ENCODE results near the gene PPP2R2B. TPM values are rescaled to one million over a fixed set of nuclear protein-coding genes. Genes with fewer than 3 reads are reported as not detected.

The PPP2R2B gene
- total and polyA plus RNA-seq, 2 of the 4 experiments (the other 2 are of a cell fraction), result not detected

DNA sequence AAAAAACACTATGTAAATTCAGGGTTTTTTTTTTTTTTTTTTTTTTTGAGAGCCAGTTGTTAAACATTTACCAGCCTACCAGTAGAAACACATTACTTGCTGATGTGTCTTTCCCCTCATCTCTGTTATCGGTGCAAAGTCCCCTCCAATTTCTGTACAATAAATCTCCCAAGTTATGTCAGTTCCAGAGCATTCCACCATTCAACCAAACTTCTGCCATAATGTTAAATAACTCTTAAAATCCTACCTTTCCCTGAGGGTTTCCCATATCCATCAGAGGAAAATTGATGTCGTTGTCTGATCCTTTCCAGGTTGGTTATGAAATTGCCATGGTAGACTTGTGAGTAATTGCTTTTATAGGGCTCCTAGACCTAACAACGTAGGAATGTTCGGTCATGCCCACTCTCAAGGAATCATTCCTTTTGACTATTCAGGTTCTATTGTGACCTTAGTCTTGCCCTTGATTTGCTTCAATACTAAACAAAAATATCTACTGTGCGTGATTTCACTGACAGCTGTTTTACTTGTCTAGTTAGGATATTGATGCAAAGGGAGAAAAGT lies 5.6 kb upstream of the PPP2R2B start:
- TF ChIP-seq RCOR1 (IDR thresholded peaks at IDR 0.05; ENCODE audit: insufficient replicate concordance, low read length) (no peak), RFX5 (IDR thresholded peaks at IDR 0.05; ENCODE audit: low read depth, low read length) (no peak), POLR2A (IDR thresholded peaks at IDR 0.05; ENCODE audit: low read depth, low read length) (no peak), MAFK (IDR thresholded peaks at IDR 0.05; ENCODE audit: low read depth, low read length) (no peak), RAD21 (IDR thresholded peaks at IDR 0.05; ENCODE audit: low read length) (no peak), MXI1 (IDR thresholded peaks at IDR 0.05; ENCODE audit: borderline replicate concordance, low read depth, low read length) (no peak), MAZ (IDR thresholded peaks at IDR 0.05; ENCODE audit: borderline replicate concordance, low read depth, low read length) (no peak), ELK1 (IDR thresholded peaks at IDR 0.05; ENCODE audit: borderline replicate concordance, low read depth, low read length) (no peak), BHLHE40 (IDR thresholded peaks at IDR 0.05; ENCODE audit: low read depth, low read length) (no peak), CEBPB (IDR thresholded peaks at IDR 0.05; ENCODE audit: low read depth, low read length) (no peak), FOS (IDR thresholded peaks at IDR 0.05; ENCODE audit: low read depth, low read length) (no peak)
- TF ChIP-seq, protein P1, sequence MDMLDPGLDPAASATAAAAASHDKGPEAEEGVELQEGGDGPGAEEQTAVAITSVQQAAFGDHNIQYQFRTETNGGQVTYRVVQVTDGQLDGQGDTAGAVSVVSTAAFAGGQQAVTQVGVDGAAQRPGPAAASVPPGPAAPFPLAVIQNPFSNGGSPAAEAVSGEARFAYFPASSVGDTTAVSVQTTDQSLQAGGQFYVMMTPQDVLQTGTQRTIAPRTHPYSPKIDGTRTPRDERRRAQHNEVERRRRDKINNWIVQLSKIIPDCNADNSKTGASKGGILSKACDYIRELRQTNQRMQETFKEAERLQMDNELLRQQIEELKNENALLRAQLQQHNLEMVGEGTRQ (IDR thresholded peaks at IDR 0.05; ENCODE audit: low read depth, low read length), result no peak
- TF ChIP-seq, protein P2, sequence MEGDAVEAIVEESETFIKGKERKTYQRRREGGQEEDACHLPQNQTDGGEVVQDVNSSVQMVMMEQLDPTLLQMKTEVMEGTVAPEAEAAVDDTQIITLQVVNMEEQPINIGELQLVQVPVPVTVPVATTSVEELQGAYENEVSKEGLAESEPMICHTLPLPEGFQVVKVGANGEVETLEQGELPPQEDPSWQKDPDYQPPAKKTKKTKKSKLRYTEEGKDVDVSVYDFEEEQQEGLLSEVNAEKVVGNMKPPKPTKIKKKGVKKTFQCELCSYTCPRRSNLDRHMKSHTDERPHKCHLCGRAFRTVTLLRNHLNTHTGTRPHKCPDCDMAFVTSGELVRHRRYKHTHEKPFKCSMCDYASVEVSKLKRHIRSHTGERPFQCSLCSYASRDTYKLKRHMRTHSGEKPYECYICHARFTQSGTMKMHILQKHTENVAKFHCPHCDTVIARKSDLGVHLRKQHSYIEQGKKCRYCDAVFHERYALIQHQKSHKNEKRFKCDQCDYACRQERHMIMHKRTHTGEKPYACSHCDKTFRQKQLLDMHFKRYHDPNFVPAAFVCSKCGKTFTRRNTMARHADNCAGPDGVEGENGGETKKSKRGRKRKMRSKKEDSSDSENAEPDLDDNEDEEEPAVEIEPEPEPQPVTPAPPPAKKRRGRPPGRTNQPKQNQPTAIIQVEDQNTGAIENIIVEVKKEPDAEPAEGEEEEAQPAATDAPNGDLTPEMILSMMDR (conservative IDR thresholded peaks at IDR 0.05; ENCODE audit: low read depth, low read length), result no peak
- Histone ChIP-seq H4K8ac (ENCODE audit: low read depth in 2 of 2, low read length in 2 of 2) (no peak overlapping the region), H3K9ac (ENCODE audit: low read depth, low read length) (no peak overlapping the region), H3K9me3 (ENCODE audit: control insufficient read depth, insufficient read depth, low read length) (no peaks in the 10 kb centered on the region), H3K4ac (ENCODE audit: low read depth, low read length) (no peak overlapping the region), H3K4me3 (ENCODE audit: insufficient read depth, low read depth, low read length) (no peak overlapping the region), H3K27ac (ENCODE audit: insufficient read depth, low read length) (no peak overlapping the region), H3K36me3 (ENCODE audit: control insufficient read depth, insufficient read depth, low read length) (no peaks in the 10 kb centered on the region), H3K79me1 (ENCODE audit: low read depth in 1 of 2, low read length in 2 of 2) (no peaks in the 10 kb centered on the region), H4K91ac (ENCODE audit: insufficient read depth, low read depth, low read length) (no peak overlapping the region), H2BK15ac (ENCODE audit: low read depth, low read length) (no peak overlapping the region), H2BK5ac (ENCODE audit: low read depth, low read length, poor library complexity, severe bottlenecking) (no peak overlapping the region), H3K23ac (ENCODE audit: low read depth, low read length) (no peak overlapping the region), H3K27me3 (ENCODE audit: control insufficient read depth, insufficient read depth, low read length) (no peaks in the 10 kb centered on the region), H2AFZ (replicated peaks; ENCODE audit: low read length, poor library complexity) (no peak overlapping the region), H2AK9ac (replicated peaks; ENCODE audit: low read depth, low read length, poor library complexity) (no peak overlapping the region), H3K18ac (ENCODE audit: low read depth, low read length) (no peak overlapping the region), H2BK20ac (ENCODE audit: low read depth, low read length) (no peak overlapping the region), H4K5ac (ENCODE audit: low read depth, low read length) (no peak overlapping the region), H3K56ac (ENCODE audit: extremely low read depth, insufficient read depth, low read length) (no peak overlapping the region), H3K4me2 (ENCODE audit: low read depth, low read length) (no peak overlapping the region), H3K14ac (replicated peaks; ENCODE audit: low read depth, low read length) (no peak overlapping the region), H4K20me1 (ENCODE audit: insufficient read depth, low read length) (no peaks in the 10 kb centered on the region), H2AK5ac (ENCODE audit: low read depth, low read length) (no peak overlapping the region), H2BK120ac (ENCODE audit: low read depth, low read length) (no peak overlapping the region), H3K4me1 (ENCODE audit: control insufficient read depth, insufficient read depth, low read length) (no peaks in the 10 kb centered on the region), H3K9me1 (ENCODE audit: insufficient read depth, low read length) (no peaks in the 10 kb centered on the region)
- CTCF ChIA-PET, result no interaction called here
- DNase-seq, result no peak
- ATAC-seq (ENCODE audit: low read depth), result no peak
- POLR2A ChIA-PET (ENCODE audit: unreplicated experiment), result no interaction called here
- intact Hi-C loops (cut with micrococcal nuclease) (no loop called here), dilution Hi-C loops (cut with HindIII; ENCODE audit: low sequenced_read_pairs, unreplicated experiment) (no loop called here), in situ Hi-C loops (cut with MboI; ENCODE audit: low sequenced_read_pairs) (no loop called here)
- WGBS, 2 experiments (ENCODE audit: extremely low coverage in 2 of 2, insufficient read length in 1 of 2), result 40% methylated on average over 1 of the region's 5 CpGs; no CpG with 5 or more reads in 1 of the 2 experiments
- BruUV-seq (replicated peaks), result no TSS peak
